ENCODE data around the gene CIBAR2. TPM values are rescaled to one million over a fixed set of nuclear protein-coding genes. Genes with fewer than 3 reads are reported as not detected.
A peak's percentile ranks its signal among the peaks of the same experiment; 100 is the strongest.

CIBAR2 gene
- total and polyA plus RNA-seq, 9 of the 15 experiments (the other 6 are each of a cell fraction or from before 2014, with no cell fraction given) = not detected

GRCh38 chr16:85138825-85139627 lies 26.8 kb upstream of the CIBAR2 start:
- in situ Hi-C loops (cut with MboI) = no loop called here
- no TSS peak for BruUV-seq (replicated peaks)
- no peak for TF ChIP-seq MECOM (CRISPR knock-in tag; IDR thresholded peaks at IDR 0.05)
- no peak for TF ChIP-seq CHAMP1 (IDR thresholded peaks at IDR 0.05)
- no peak for TF ChIP-seq RAD21 (CRISPR knock-in tag; conservative IDR thresholded peaks at IDR 0.05 in 1 of 2, IDR thresholded peaks at IDR 0.05 in 1 of 2)
- no peak for TF ChIP-seq SNAPC5 (CRISPR knock-in tag; IDR thresholded peaks at IDR 0.05)
- no peak for TF ChIP-seq ZNF134 (CRISPR knock-in tag; conservative IDR thresholded peaks at IDR 0.05)
- no peak for TF ChIP-seq SMARCA5 (IDR thresholded peaks at IDR 0.05)
- TF ChIP-seq KDM1A (IDR thresholded peaks at IDR 0.05) = peak in 1 of 2 experiments; percentile 24; a peak in 1 of 4 replicates
- no peak for TF ChIP-seq TFAP4 (CRISPR knock-in tag; IDR thresholded peaks at IDR 0.05; ENCODE audit: borderline replicate concordance)
- no peak for TF ChIP-seq ZNF3 (CRISPR knock-in tag; IDR thresholded peaks at IDR 0.05)

More at GRCh38 chr16:85138825-85139627, 26.8 kb upstream of the CIBAR2 start:
- no peaks in the 10 kb centered on the region for H3K9me3 ChIP-seq (replicated peaks; ENCODE audit: control insufficient read depth, insufficient read depth, low read depth, low read length)
- FAIRE-seq (no peak), ATAC-seq (no peak), DNase-seq (ENCODE audit: extremely low read depth in 1 of 4, low spot score in 3 of 4) (no peak)
- peaks cover 17% of the 10 kb centered on the region; the same call in 1 of the 2 replicates for H4K20me1 ChIP-seq (replicated peaks; ENCODE audit: control insufficient read depth, insufficient read depth, low read length)
- H2AFZ ChIP-seq (ENCODE audit: low read depth, low read length) = no peak overlapping the region
- 0 out of 4 replicates have a peak overlapping the region, but pooled peaks of 1 of the 2 experiments have one; percentile 53 for H3K9ac ChIP-seq (ENCODE audit: insufficient read depth in 1 of 2, low read depth in 2 of 2, low read length in 2 of 2)
- no peak overlapping the region for H3K4me2 ChIP-seq (ENCODE audit: insufficient read depth, low read length)
- intact Hi-C loops (cut with micrococcal nuclease) = no loop called here
- no peak overlapping the region for H3K4me3 ChIP-seq
- 21% methylated on average over 16 of the region's 16 CpGs for WGBS (ENCODE audit: insufficient coverage, low coverage, missing lambda C conversion rate)
- peaks cover 14 to 62% of the 10 kb centered on the region in 2 experiments for H3K27me3 ChIP-seq (ENCODE audit: control insufficient read depth in 2 of 2, insufficient read depth in 2 of 2, low read length in 2 of 2)
- no peaks in the 10 kb centered on the region for H3K9me1 ChIP-seq (ENCODE audit: control insufficient read depth, insufficient read depth, low read length)
- no peaks in the 10 kb centered on the region for H3K36me3 ChIP-seq (ENCODE audit: control insufficient read depth, insufficient read depth, low read length)
- H3K27ac ChIP-seq (ENCODE audit: extremely low read depth, low read depth, low read length) = no peak overlapping the region
- no peaks in the 10 kb centered on the region for H3K79me2 ChIP-seq (ENCODE audit: control insufficient read depth, insufficient read depth, low read length)
- CTCF ChIA-PET (ENCODE audit: low intra/inter-chr PET ratio) = no interaction called here
- H3K4me1 ChIP-seq (replicated peaks in 1 of 2; ENCODE audit: control insufficient read depth in 2 of 2, insufficient read depth in 2 of 2, low read length in 2 of 2) = peaks cover 16 to 56% of the 10 kb centered on the region in 2 experiments
- POLR2A ChIA-PET = interaction anchor here (0.6 to 0.7 kb wide), 3 partner anchors 10 to 96 kb away, joined by 3 to 4 read pairs (median 3); no protein-coding TSS in a partner anchor

All from K562 (cell line).